Measurements from ENCODE around the gene RBPJ. TPM values are rescaled to one million over a fixed set of nuclear protein-coding genes. Genes with fewer than 3 reads are reported as not detected.

Gene RBPJ
- total RNA-seq, 2 experiments from 2014 or later: 39.9 to 61.1 TPM

GRCh38 chr4:26296021-26296420 lies 24.8 kb upstream of the RBPJ start:
- no TSS peak for BruUV-seq (replicated peaks)
- Histone ChIP-seq H3K27ac (ENCODE audit: low read depth, low read length, poor library complexity, severe bottlenecking) (no peak overlapping the region), H2AFZ (ENCODE audit: low read length) (no peak overlapping the region), H3K36me3 (ENCODE audit: insufficient read depth, low read length) (no peaks in the 10 kb centered on the region), H3K9me2 (ENCODE audit: insufficient read depth, low read length) (no peaks in the 10 kb centered on the region), H4K20me1 (ENCODE audit: insufficient read depth, low read length) (no peaks in the 10 kb centered on the region), H3K9me3 (ENCODE audit: low read length) (no peaks in the 10 kb centered on the region), H3K4me2 (ENCODE audit: low read length) (no peak overlapping the region), H3K79me2 (ENCODE audit: insufficient read depth, low read depth, low read length) (no peaks in the 10 kb centered on the region), H3K4me3 (ENCODE audit: low read depth, low read length, poor library complexity, severe bottlenecking) (no peak overlapping the region), H3K4me1 (ENCODE audit: insufficient read depth, low read length, poor library complexity, severe bottlenecking) (no peaks in the 10 kb centered on the region)
- no peak for DNase-seq (ENCODE audit: low spot score)
- TF ChIP-seq, protein P1, sequence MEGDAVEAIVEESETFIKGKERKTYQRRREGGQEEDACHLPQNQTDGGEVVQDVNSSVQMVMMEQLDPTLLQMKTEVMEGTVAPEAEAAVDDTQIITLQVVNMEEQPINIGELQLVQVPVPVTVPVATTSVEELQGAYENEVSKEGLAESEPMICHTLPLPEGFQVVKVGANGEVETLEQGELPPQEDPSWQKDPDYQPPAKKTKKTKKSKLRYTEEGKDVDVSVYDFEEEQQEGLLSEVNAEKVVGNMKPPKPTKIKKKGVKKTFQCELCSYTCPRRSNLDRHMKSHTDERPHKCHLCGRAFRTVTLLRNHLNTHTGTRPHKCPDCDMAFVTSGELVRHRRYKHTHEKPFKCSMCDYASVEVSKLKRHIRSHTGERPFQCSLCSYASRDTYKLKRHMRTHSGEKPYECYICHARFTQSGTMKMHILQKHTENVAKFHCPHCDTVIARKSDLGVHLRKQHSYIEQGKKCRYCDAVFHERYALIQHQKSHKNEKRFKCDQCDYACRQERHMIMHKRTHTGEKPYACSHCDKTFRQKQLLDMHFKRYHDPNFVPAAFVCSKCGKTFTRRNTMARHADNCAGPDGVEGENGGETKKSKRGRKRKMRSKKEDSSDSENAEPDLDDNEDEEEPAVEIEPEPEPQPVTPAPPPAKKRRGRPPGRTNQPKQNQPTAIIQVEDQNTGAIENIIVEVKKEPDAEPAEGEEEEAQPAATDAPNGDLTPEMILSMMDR (conservative IDR thresholded peaks at IDR 0.05; ENCODE audit: low read length): no peak
- no peak for TF ChIP-seq EZH2phosphoT487 (IDR thresholded peaks at IDR 0.05; ENCODE audit: borderline replicate concordance, low read depth, low read length)
- CTCF ChIA-PET (ENCODE audit: unreplicated experiment): no interaction called here
- intact Hi-C loops (cut with micrococcal nuclease; ENCODE audit: unreplicated experiment): no loop called here
- POLR2A ChIA-PET: no interaction called here

DNA sequence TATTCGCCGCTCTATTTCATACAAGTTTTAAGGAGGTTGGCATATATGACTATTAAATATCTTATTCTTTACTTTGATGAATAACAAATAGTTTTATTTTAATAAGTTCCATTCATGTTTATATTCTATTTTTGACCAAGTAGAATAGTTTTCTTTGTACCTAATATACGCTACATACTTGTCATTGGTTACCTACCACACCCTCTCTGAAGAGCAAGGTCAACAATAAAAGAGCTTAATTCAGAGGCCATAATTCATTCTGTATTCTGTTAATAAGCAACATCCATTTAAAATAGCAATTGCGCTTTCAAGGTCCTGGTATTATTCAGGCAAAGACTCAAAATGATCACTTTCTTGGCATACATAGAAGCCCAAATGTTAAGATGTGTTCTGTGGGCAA lies 24.3 kb upstream of the RBPJ start:
- Histone ChIP-seq H3K4me2 (ENCODE audit: low read length) (no peak overlapping the region), H3K79me2 (ENCODE audit: insufficient read depth, low read depth, low read length) (no peaks in the 10 kb centered on the region), H3K4me1 (ENCODE audit: insufficient read depth, low read length, poor library complexity, severe bottlenecking) (no peaks in the 10 kb centered on the region), H4K20me1 (ENCODE audit: insufficient read depth, low read length) (no peaks in the 10 kb centered on the region), H3K36me3 (ENCODE audit: insufficient read depth, low read length) (no peaks in the 10 kb centered on the region), H3K9me3 (ENCODE audit: low read length) (no peaks in the 10 kb centered on the region), H2AFZ (ENCODE audit: low read length) (no peak overlapping the region), H3K9me2 (ENCODE audit: insufficient read depth, low read length) (no peaks in the 10 kb centered on the region), H3K4me3 (ENCODE audit: low read depth, low read length, poor library complexity, severe bottlenecking) (no peak overlapping the region), H3K27ac (ENCODE audit: low read depth, low read length, poor library complexity, severe bottlenecking) (no peak overlapping the region)
- DNase-seq (ENCODE audit: low spot score): no peak
- no TSS peak for BruUV-seq (replicated peaks)
- CTCF ChIA-PET (ENCODE audit: unreplicated experiment): no interaction called here
- no peak for TF ChIP-seq EZH2phosphoT487 (IDR thresholded peaks at IDR 0.05; ENCODE audit: borderline replicate concordance, low read depth, low read length)
- TF ChIP-seq, protein P1 (conservative IDR thresholded peaks at IDR 0.05; ENCODE audit: low read length): no peak
- intact Hi-C loops (cut with micrococcal nuclease; ENCODE audit: unreplicated experiment): no loop called here
- POLR2A ChIA-PET: no interaction called here

- DNase-seq (ENCODE audit: low spot score): no peak
- Histone ChIP-seq H3K4me3 (ENCODE audit: low read depth, low read length, poor library complexity, severe bottlenecking) (no peak overlapping the region), H3K4me1 (ENCODE audit: insufficient read depth, low read length, poor library complexity, severe bottlenecking) (no peaks in the 10 kb centered on the region), H3K9me3 (ENCODE audit: low read length) (no peaks in the 10 kb centered on the region), H3K36me3 (ENCODE audit: insufficient read depth, low read length) (no peaks in the 10 kb centered on the region), H2AFZ (ENCODE audit: low read length) (no peak overlapping the region), H3K9me2 (ENCODE audit: insufficient read depth, low read length) (no peaks in the 10 kb centered on the region), H3K79me2 (ENCODE audit: insufficient read depth, low read depth, low read length) (no peaks in the 10 kb centered on the region), H4K20me1 (ENCODE audit: insufficient read depth, low read length) (no peaks in the 10 kb centered on the region), H3K4me2 (ENCODE audit: low read length) (no peak overlapping the region), H3K27ac (ENCODE audit: low read depth, low read length, poor library complexity, severe bottlenecking) (no peak overlapping the region)
- intact Hi-C loops (cut with micrococcal nuclease; ENCODE audit: unreplicated experiment): no loop called here
- CTCF ChIA-PET (ENCODE audit: unreplicated experiment): no interaction called here
- POLR2A ChIA-PET: interaction anchor here (0.6 kb wide), 2 partner anchors 14 to 27 kb away, joined by 3 to 4 read pairs; no protein-coding TSS in a partner anchor
- TF ChIP-seq, protein P1 (conservative IDR thresholded peaks at IDR 0.05; ENCODE audit: low read length): no peak
- no peak for TF ChIP-seq EZH2phosphoT487 (IDR thresholded peaks at IDR 0.05; ENCODE audit: borderline replicate concordance, low read depth, low read length)
- BruUV-seq (replicated peaks): no TSS peak
These were observed 23.6 kb upstream of the RBPJ start for GRCh38 chr4:26297219-26297618.
